GM19438 (cell line): Measurements from ENCODE around the gene GNLY.
"Not testable (repeated sequence)": the region's sequence is repeated elsewhere in the genome, so short reads cannot be mapped to it uniquely, and the experiment has no call there.

Source experiments
- ATAC-seq: cut with Tn5 transposase; IDR thresholded peaks from one replicate; pipeline ENCODE4 v1.9.1; 2021; ENCODE audit warnings: low read depth; ENCODE audit not compliant: unreplicated experiment

The GNLY gene

DNA sequence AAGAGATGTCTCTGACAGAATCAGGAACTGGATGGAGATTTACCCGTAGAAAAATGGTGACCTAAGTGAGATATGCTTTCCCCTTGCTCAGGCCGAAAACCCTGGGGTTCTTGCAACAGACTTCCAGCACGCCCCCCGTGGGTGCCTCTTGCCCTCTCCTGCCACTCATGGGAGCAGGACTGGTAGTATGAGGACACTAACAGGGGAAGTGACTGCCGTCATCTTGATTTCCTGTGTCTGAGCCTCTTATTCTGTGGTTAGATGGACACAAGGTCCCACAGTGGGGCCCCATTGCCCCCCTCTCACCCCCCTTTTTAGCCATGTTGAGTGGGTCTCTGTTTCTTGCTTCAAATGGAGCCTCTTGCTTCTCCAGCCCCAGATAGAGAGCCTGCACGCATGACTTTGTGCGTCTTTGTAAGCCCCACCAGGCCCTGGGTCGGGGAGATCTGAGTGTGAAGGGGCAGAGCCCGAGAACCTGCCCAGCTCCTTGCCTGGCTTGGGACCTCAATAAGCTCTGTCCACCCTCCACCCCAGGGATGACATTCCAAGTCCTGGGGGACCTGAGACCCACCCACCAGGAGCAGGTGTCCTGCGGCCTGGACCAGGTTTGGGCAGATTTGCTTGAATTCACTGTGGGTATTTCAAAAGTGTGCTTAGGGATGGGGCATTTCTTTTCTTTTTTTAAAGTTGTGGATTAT lies 12.6 kb downstream of the GNLY start:
- no peak for ATAC-seq

DNA sequence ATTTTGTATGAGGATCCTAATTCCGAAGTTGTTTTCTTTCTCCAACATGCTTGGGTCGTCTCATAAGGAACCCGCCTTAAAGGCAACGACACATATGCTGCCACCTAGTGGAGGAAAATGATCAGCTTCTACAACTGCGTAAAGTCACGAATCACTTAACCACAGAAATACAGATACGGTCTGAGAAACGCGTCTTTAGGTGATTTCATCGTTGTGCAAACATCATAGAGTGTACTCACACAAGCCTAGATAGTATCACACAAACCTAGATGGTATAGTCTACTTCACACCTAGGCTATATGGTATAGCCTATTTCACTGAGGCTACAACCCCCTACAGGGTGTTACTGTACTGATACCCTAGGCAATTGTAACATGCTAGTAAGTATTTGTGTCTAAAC lies 13.1 kb downstream of the GNLY start:
- ATAC-seq, result no peak

DNA sequence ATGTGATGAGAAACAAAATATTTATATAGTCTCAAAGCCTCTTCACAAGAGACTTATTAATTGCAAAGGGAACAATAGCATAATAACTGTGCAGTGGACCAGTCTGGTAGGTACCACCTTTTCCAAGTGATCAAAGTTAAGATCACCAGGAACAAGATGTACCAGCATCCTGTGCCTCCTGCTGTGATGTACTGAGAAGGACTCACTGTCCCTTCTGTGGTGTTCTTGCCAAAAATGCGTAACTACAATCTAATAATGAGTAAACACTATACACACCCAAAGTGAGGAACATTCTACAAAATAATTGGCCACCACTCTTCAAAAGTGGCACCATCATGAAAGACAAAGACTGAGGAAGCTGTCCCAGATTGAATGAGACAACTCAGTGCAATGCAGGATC lies 14.5 kb downstream of the GNLY start:
- ATAC-seq, result no peak

DNA sequence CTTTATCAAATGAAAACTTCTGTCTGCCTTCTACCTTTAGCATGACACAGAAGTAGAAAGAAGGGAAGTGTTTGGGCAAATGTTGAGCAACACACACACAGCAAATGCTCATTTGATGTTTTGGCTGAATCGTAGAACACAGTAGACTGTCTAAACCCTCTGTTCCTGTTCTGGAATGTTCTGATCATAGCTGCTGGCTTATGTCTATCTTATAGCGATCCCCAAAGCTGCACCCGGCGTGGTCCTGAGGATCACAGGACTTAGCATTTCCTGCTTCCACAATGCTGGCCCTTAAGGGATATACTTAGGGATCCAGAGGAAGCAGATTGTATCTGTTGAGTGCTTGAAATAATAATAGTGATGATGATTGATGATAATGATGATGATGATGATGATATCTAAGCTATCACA lies 15.2 kb downstream of the GNLY start:
- ATAC-seq, result no peak

GRCh38 chr2:85710687-85711577 lies 16.8 kb downstream of the GNLY start:
- no peak for ATAC-seq

DNA sequence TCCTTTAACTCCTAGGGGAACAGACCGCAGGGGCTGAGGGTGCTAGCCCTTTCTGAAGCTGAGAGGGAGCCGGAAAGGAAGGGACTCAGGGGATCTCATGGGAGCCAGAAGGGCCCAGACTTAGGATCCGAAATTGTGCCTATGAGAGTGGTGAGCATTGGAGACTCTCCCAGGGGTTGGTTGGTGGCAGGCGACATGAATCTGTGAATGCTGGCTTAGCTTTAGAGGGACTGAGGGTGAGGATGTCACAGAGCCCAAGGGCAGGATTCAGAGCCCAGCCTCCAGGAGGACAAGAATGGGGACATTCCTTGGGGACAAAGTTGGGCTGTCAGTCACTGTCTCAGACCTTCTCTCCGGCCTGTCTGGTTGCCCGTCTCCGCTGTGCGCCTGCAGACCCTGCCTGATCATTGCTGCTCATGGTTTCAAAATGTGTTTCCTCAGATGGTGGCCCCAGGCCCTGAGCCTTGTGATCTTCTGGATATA lies 17.5 kb downstream of the GNLY start:
- ATAC-seq, result no peak

DNA sequence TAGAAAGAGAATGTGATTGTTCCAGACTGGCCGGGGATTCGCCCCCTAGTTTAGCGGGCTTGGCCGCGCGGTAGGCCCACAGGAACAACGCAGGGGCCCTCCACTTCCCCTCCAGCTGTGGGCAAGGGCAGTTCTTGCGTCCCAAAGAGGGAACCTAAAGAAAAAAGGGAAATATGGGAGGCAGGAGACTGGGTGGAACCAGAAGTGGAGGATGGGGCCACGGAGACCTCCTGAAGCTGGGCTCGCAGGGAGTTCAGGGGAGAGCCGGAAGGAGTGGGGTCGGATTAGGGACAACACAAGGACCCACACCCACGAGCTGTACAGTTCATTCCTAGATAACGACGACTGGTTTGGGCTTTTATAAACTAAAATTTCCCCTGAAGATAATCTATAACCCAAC lies 18.2 kb downstream of the GNLY start:
- no peak for ATAC-seq

- no peak for ATAC-seq
These were observed 18.9 kb downstream of the GNLY start for GRCh38 chr2:85712849-85713612.

- no peak for ATAC-seq
These were observed 19.7 kb downstream of the GNLY start for GRCh38 chr2:85713836-85714235.

DNA sequence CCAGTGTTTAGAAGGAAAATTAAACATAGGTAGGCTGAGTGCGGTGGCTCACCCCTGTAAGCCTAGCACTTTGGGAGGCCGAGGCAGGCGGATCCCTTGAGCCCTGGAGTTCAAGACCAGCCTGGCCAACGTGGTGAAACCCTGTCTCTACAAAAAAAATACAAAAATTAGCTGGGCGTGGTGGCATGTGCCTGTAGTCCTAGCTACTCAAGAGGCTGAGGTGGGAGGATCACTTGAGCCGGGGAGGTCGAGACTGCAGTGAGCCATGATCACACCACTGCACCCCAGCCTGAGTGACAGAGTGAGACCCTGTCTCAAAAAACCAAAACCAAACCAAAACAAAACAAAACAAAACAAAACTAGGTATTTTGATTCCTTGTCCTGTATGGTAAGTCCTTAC lies 20.3 kb downstream of the GNLY start:
- ATAC-seq, result not testable (repeated sequence)

DNA sequence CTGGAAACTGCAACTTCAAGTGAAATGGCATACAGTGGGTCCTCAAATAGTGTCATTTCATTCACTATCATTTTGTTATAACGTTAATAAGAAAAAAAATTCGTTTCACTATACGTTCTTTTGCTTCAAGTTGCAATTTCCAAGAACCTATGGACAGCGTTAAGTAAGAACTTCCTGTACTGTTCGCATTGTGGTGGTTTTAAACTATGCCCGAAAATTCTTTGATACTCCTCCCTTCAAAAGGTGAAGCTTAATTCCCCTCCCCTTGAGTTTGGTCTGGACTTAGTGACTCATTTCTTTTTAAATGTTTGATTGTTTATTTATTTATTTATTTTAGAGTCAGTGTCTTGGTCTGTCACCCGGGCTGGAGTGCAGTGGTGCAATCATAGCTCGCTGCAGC lies 20.7 kb downstream of the GNLY start:
- ATAC-seq, result no peak

GRCh38 chr2:85716346-85716914 lies 22.3 kb downstream of the GNLY start:
- ATAC-seq, result no peak

- ATAC-seq, result no peak
These were observed 23.3 kb downstream of the GNLY start for GRCh38 chr2:85717308-85718008.

- ATAC-seq, result no peak
These were observed 23.8 kb downstream of the GNLY start for GRCh38 chr2:85718009-85718391.

DNA sequence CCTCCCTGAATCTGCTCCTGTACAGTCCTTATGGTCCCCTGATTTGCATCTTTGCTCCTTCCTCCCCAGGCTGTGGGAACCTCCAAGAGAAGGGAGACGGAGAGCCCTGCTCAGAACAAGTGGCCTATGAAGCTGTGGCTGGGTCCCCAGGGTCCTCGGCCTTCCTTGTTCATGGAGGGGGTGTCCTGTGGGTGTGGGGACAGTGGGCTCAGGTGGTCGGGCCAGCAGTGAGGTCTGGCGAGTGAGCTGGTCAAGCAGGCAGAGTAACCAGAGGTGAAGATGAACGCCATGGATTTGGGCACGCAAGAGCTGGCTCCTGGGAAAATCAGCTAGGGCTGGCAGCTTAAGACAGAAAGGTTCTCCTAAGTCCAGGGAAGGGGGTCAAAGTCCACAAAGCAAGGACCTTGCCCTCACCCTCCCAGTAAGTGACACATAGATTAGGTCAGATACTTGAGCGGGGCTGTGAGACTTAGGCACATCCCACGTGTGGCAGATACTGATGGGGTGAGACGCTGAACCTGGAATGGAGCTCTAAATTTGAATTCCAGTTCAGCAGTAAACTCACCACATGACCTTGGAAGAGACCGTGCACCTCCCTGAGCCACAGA lies 24.8 kb downstream of the GNLY start:
- ATAC-seq, result no peak

DNA sequence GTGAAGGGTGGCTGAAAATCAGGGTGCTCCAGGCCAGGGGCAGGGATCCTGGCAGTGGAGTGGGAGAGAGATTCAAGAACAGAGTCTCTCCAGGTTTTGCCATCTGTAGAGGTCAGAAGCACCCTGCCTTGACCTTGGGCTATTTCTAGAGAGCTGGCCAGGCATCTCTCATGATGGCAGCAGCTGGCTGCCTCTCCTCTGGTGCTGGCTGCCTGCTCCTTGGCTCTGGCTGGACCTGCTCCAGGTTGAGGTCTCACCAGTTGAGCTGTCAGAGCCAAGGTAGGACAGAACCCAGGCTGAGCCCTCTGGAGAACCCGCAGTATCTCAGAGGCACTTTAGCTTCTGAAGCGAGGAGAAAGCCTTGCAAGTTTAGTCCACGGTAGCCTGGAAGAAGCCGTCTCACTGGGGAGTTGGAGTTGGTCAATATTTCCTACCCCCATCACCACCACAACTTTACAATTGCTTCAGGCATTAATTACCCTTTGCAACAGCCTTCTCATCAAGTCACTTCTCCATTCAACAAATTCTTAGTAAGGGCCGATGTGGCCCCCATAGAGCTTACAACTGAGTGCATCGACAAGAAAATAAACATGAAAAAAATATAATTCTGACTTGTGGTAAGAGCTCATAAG lies 25.6 kb downstream of the GNLY start:
- no peak for ATAC-seq

DNA sequence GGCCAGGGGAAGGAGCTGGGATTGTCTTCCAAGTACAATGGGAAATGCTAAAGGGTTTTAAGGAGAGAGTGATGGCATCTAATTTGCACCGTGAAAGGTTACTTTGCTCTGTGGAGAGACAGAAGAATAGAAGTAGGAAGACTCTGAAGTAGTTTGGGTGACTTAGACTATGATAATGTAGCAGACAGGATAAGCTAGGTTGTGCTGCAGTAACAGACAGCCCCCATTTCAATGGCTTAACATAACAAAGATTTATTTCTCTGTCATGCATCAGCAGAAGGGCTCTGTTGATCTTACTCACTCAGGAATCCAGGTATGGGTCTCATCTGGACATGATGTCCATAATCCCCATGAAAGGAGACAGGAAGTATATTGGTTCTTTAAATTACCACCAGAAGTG lies 26.4 kb downstream of the GNLY start:
- ATAC-seq, result no peak

- ATAC-seq, result no peak
These were observed 27.5 kb downstream of the GNLY start for GRCh38 chr2:85721641-85722040.

DNA sequence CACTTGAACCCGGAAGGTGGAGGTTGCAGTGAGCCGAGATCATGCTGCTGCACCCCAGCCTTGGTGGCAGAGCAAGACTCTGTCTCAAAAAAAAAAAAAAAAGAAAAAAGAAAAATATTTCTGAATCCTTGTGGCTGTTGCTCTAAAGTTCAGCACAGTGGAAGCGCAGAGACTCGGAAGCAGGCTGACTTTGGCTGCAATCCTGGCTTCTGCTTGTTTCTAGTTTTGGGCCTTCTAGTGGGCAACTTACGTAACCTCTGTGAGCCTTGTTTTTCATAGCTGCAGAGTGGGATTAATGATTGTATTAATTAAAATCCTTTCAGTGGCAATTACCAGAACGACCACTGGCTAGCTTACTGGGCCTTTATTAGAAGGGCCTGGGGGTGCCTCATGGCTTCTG lies 28.4 kb downstream of the GNLY start:
- ATAC-seq, result no peak
